ENCODE measurements around the gene LRRTM3.

The LRRTM3 gene

DNA sequence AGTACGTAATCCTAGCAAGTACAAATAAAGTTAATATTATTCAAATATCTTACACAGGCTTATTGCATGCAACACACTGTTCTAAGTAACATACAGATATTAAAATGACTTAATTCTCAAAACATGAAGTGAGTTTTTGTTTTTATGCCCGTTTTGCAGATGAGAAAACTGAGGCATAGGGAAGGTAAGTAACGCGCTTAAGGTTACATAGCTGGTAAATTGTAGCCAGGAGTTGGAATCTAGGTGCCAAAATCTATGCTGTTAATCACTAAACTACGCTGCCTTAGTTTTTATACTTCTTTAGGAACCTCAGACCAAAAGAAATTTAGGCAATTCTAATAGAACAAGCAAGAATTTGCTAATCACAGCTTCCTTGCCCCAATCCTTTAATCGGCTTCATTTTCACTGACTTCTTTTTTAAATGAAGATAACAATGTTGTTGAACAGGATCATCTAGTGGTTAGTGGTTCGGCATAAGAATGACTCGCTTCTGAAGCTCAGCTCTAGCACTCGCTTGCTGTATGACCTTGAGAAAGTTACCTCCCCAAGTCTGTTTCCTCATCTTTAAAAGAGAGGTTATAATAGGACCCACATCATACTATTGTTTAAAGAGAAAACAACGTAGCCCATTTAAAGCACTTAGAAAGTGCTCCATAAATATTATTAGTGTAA, 1.0 kb upstream of the LRRTM3 start:
- TF ChIP-seq, protein P1, sequence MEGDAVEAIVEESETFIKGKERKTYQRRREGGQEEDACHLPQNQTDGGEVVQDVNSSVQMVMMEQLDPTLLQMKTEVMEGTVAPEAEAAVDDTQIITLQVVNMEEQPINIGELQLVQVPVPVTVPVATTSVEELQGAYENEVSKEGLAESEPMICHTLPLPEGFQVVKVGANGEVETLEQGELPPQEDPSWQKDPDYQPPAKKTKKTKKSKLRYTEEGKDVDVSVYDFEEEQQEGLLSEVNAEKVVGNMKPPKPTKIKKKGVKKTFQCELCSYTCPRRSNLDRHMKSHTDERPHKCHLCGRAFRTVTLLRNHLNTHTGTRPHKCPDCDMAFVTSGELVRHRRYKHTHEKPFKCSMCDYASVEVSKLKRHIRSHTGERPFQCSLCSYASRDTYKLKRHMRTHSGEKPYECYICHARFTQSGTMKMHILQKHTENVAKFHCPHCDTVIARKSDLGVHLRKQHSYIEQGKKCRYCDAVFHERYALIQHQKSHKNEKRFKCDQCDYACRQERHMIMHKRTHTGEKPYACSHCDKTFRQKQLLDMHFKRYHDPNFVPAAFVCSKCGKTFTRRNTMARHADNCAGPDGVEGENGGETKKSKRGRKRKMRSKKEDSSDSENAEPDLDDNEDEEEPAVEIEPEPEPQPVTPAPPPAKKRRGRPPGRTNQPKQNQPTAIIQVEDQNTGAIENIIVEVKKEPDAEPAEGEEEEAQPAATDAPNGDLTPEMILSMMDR (IDR thresholded peaks at IDR 0.05; ENCODE audit: borderline replicate concordance, insufficient read depth, low read depth, low read length): no peak
- H3K4me3 ChIP-seq (ENCODE audit: low read depth, low read length): no peak overlapping the region

DNA sequence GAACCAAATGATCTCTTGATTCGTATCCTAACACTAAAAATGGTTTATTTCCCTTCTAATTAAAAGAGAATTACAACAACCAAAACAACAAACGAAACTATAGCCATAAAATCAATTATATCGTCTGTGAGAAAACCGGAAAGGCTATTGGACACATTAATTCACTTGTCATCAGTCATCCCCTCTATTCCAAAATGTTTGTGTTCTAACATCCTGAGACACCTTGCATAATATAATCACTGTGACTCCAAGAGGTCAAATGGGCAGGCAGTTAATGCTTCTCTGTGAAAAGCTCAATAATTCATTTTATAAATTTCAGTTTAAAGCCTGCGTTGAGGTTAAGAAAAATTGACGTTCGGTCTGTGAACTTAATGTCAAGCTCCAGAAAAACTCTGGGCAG, 463 bp upstream of the LRRTM3 start:
- TF ChIP-seq, protein P1 (IDR thresholded peaks at IDR 0.05; ENCODE audit: borderline replicate concordance, insufficient read depth, low read depth, low read length): no peak
- H3K4me3 ChIP-seq (ENCODE audit: low read depth, low read length): no peak overlapping the region

DNA sequence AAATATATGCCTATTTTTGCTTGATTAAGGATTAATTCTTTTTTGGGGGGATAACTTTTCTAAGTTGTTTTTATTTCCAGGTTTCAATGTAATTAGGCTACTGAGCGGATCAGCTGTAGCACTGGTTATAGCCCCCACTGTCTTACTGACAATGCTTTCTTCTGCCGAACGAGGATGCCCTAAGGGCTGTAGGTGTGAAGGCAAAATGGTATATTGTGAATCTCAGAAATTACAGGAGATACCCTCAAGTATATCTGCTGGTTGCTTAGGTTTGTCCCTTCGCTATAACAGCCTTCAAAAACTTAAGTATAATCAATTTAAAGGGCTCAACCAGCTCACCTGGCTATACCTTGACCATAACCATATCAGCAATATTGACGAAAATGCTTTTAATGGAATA, 1.0 kb downstream of the LRRTM3 start:
- no peak overlapping the region for H3K4me3 ChIP-seq (ENCODE audit: low read depth, low read length)
- TF ChIP-seq, protein P1 (IDR thresholded peaks at IDR 0.05; ENCODE audit: borderline replicate concordance, insufficient read depth, low read depth, low read length): no peak

DNA sequence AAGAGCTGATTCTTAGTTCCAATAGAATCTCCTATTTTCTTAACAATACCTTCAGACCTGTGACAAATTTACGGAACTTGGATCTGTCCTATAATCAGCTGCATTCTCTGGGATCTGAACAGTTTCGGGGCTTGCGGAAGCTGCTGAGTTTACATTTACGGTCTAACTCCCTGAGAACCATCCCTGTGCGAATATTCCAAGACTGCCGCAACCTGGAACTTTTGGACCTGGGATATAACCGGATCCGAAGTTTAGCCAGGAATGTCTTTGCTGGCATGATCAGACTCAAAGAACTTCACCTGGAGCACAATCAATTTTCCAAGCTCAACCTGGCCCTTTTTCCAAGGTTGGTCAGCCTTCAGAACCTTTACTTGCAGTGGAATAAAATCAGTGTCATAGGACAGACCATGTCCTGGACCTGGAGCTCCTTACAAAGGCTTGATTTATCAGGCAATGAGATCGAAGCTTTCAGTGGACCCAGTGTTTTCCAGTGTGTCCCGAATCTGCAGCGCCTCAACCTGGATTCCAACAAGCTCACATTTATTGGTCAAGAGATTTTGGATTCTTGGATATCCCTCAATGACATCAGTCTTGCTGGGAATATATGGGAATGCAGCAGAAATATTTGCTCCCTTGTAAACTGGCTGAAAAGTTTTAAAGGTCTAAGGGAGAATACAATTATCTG, 1.6 kb downstream of the LRRTM3 start:
- no peak overlapping the region for H3K4me3 ChIP-seq (ENCODE audit: low read depth, low read length)
- TF ChIP-seq, protein P1 (IDR thresholded peaks at IDR 0.05; ENCODE audit: borderline replicate concordance, insufficient read depth, low read depth, low read length): no peak

DNA sequence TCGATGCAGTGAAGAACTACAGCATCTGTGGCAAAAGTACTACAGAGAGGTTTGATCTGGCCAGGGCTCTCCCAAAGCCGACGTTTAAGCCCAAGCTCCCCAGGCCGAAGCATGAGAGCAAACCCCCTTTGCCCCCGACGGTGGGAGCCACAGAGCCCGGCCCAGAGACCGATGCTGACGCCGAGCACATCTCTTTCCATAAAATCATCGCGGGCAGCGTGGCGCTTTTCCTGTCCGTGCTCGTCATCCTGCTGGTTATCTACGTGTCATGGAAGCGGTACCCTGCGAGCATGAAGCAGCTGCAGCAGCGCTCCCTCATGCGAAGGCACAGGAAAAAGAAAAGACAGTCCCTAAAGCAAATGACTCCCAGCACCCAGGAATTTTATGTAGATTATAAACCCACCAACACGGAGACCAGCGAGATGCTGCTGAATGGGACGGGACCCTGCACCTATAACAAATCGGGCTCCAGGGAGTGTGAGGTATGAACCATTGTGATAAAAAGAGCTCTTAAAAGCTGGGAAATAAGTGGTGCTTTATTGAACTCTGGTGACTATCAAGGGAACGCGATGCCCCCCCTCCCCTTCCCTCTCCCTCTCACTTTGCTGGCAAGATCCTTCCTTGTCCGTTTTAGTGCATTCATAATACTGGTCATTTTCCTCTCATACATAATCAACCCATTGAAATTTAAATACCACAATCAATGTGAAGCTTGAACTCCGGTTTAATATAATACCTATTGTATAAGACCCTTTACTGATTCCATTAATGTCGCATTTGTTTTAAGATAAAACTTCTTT, 2.3 kb downstream of the LRRTM3 start:
- TF ChIP-seq, protein P1 (IDR thresholded peaks at IDR 0.05; ENCODE audit: borderline replicate concordance, insufficient read depth, low read depth, low read length): no peak
- no peak overlapping the region for H3K4me3 ChIP-seq (ENCODE audit: low read depth, low read length)

DNA sequence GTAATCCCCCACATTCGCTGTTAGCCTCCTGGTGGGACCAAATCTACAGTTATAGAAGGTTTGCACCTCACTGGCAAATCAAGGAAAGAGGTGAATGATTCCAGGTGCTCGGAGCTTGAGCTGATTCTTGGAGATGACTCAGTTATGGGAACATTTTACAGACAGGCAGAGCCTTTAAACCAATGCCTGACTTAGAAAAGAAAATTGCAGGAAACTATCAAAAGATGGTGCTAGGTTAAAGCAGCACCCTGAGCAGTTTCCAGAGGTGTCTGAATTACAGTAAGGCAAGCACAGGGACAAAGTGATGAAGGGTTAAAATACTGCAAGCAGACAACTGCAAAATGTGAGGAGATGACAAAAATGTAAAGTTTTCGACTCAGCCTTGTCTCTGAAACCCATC, 2.9 kb downstream of the LRRTM3 start:
- TF ChIP-seq, protein P1 (IDR thresholded peaks at IDR 0.05; ENCODE audit: borderline replicate concordance, insufficient read depth, low read depth, low read length): no peak
- no peak overlapping the region for H3K4me3 ChIP-seq (ENCODE audit: low read depth, low read length)
